ENCODE measurements around the gene CLSTN2.

CLSTN2 gene

DNA sequence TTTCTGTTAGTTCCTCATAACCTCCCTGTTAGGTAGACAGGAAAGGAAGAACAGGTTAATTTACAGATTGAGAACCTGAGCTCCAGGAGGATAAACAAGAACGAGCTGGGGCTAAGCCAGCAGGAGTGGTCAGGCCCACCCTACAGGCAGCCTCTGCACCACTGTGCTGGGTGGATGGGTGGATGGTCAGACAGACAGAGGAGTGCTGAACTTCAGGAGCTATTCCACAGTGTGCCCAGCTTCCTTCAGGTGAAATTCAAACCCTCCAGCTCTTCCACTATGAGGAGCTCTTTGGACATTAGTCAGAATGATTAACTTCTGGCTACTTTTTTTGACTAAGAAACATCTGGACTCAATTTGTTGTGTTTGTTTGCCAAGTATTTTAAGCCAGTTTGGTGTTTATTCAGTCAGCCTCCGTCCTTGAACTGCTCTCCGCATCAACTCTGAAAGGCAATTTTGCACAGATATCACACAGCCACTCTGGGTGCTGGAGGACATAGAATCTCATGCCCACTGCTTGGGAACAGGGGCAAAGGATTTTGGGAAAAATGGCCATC, 361.9 kb downstream of the CLSTN2 start:
- no peak for DNase-seq

DNA sequence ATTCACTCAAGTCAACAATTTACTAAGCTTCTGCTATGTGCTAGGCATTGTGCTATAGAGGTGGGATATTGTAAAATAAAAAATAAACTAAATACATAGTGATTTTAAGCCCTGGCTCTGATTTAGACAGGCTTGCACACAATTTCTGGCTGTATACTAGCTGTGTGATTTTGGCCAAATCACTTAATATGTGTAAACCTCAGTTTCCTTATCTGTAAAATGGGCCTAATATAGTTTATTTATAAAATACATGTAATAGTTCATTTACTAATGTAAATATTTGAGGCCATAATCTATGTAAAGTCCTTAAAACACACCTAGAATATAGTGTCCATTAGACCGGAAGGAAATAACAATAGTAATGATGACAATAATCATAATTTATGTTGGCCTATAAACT, 363.1 kb downstream of the CLSTN2 start:
- DNase-seq, result no peak

DNA sequence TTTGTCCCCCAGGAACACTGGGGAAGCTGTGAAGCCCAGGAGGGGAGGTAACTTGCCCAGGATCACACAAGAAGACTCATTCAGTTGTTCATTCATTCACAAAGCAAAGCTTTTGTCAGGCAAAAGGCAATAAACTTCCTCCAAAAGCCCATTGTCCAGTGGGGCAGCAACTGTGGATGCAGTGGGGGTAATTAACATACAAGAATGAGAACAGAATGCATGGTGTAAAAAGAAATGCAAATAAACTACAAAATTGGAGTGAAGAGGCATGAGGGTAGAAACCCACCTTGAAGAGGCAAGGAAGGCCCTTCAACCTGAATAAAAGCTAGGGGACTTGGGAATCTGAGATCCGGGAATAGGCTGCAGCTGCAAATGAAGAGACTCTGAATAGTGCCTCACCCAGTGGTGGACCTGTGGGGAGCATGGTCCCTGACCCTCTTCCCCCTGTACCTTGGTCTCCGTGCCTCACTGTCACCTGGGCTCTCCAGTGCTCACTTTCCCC, 363.6 kb downstream of the CLSTN2 start:
- no peak for DNase-seq

GRCh38 chr3:140303875-140304274, 368.9 kb downstream of the CLSTN2 start:
- DNase-seq, result no peak

GRCh38 chr3:140308535-140308934, 373.6 kb downstream of the CLSTN2 start:
- no peak for DNase-seq

DNA sequence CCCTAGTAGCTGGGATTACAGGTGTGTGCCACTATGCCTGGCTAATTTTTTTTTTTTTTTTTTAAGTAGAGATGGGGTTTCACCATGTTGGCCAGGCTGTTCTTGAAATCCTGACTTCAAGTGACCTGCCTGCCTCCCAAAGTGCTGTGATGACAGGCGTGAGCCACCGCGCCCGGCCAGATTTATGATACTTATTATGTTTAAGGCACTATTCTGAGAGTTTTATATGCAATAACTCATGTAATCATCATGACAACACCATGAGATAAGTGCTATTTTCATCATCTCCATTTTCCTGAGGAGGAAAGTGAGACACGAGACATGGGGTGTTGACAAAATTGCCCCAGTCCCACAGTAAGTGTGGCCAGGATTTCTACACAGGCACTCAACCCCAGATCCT, 376.4 kb downstream of the CLSTN2 start:
- no peak for DNase-seq

GRCh38 chr3:140315955-140316354, 381.0 kb downstream of the CLSTN2 start:
- no peak for DNase-seq

DNA sequence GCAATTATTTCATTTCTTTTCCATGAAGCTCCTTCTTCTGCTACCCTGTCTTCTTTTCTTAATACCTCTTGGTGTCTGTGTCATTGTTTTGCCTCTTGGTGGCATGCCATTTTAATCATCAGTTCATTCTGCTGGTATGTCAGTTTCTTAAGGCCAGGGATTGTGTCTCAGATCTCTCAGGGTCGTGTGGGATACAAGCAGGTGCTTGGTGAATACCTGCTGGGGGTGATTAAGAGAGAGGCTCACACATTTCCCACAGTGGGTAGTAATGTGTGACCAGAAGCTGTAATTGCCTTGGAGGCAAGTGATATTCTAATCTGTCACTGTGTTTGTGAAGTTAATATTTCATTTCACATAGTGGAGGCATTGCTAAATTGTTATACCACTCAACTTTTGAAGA, 381.5 kb downstream of the CLSTN2 start:
- no peak for DNase-seq

GRCh38 chr3:140316868-140317400, 381.9 kb downstream of the CLSTN2 start:
- no peak for DNase-seq

GRCh38 chr3:140319739-140320138, 384.8 kb downstream of the CLSTN2 start:
- no peak for DNase-seq

DNA sequence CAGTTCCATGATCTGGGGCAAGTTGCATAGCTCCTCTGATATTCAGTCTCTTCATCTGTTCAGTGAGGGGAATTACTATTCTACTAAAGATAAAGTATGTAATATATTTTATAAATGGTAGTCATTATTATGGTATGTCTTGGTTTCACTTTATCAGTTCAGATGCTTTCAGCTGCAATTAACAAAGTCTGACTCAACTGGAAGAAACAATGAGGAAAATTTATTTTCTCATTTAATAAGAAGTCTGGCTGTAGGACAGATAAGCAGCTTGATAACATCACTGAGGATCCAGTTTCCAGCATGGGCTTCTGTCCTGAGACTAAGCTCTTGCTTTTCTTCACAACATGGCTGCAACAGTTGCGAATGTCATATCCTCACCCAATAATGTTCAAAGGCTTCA, 388.6 kb downstream of the CLSTN2 start:
- no peak for DNase-seq

- no peak for DNase-seq
Measured at GRCh38 chr3:140332131-140332530, 397.1 kb downstream of the CLSTN2 start.

GRCh38 chr3:140334132-140334929, 399.3 kb downstream of the CLSTN2 start:
- DNase-seq, result no peak

DNA sequence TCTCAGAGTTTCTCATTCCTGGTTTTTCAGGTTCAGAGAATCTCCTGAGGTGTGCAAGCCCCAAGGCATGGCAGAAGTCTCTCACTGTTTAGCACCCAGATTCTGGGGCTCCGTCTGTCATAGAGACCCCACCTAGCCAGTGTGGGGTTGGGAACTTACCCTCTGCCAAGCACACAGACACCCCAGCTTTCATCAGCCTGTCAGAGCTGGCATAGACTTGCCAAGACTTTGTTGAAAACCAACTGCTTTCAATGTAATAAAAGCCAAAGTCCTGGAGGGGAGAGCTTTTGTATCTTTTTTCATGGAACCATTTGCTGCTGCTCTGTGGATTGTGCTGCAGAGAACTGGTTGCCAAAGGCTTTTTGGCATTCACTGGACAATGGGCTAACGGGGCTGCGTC, 401.5 kb downstream of the CLSTN2 start:
- no peak for DNase-seq

DNA sequence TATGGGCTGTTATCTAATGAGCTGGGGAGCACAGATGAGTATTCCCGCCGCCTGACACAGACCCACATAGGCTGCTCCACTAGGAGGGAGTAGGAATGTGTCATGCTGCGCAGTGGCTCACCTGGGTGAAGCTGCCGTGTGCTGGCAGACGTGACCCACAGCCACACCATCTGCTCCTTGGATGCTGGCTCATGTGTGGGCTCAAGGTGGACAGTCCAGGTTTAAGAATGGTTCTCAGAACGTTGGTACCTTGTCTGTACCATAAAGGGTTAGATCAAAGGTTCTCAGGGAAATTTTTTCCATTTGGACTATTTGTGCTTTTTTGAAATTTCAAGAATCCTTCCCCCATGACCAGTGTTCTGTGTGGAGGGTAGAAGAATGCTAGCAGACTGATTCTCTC, 403.9 kb downstream of the CLSTN2 start:
- DNase-seq, result no peak

DNA sequence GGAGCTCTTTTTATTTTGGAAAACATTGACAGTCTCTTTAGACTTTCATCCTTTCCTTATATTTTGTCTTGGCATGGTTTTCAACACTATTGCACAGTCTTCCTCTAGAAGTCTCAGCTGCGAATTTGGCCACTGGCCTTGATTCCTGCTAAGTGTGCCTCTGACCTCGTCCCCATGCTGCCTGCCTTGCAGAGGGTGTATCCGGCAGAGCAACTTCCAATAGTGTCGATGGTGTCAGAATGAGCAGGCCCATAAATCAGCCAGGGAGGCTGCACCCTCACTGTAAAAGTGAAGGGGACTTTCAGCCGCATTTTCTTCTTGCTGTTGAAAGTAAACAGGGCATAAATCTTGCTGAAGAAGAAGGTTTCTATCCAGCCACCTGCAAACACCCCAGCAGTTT, 406.2 kb downstream of the CLSTN2 start:
- DNase-seq, result no peak

- no peak for DNase-seq
Measured at GRCh38 chr3:140341817-140342403, 406.9 kb downstream of the CLSTN2 start.

- DNase-seq, result no peak
Measured at GRCh38 chr3:140342668-140343067, 407.7 kb downstream of the CLSTN2 start.

- no peak for DNase-seq
Measured at GRCh38 chr3:140343211-140344081, 408.5 kb downstream of the CLSTN2 start.

DNA sequence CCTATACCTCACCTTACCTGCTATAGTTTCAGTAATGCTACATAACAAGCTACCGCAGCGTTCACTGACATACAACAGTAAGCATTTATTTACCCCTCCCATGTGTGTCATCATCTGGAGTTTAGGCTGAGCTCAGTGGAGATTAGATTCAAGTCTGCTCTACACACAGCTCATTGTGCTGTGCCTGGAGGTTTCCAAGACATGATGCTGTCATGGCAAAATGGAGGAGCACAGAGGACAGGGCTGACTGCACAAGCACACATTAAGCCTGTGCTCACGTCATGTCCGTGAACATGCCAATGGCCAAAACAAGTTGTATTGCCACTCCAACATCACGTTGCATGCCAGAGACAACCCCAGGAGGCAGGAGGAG, 409.1 kb downstream of the CLSTN2 start:
- no peak for DNase-seq

DNA sequence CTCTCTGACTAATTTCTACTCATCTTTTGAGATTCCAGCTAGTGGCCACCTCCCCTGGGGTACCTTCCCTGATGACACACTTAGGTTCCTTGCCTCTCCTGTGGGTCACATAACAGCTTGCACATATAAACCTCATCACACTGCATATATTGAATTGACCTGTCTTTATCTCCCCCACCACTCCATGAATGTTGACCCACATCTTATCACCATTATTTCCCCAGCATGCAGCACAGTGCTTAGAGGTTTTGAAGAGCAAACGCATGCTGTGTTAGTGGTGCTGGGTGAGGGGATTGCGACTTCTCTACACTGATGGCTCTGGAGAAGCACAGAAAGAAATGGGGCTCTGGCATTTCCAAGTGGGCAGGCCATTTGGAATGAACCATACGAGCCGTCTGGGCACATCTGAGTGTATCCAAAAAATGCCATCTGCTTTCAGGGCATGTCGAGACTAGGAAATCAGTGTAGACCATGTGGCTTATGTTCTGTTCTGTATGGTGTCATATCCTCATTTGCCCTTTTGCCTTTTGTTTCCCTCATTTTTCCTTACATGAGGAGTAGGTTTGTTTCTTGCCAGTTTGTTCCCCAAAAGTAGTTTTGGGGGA, 409.7 kb downstream of the CLSTN2 start:
- DNase-seq, result no peak

DNA sequence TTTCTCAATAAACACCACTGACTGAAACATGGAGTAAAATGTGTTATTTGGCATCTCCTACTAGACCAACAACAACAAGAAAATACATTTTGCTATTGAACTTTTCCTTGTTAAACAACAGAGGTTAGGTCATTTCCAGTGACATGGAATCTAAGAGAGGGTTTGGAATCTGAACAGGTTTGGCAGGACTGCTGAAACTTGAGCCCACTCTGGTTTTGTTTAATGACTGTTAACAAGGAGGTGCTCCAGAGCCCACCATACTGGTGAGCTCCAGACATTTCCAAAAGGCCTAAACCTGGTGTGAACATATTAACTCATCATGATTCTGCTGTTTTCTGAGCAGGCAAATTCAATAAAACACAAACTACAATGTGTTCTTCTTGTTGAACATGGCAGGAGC, 412.2 kb downstream of the CLSTN2 start:
- no peak for DNase-seq

- DNase-seq, result no peak
Measured at GRCh38 chr3:140349938-140350337, 415.0 kb downstream of the CLSTN2 start.

All from CD4-positive, alpha-beta T cell treated with Interleukin-21 for 1 hour (primary cell).